HT1080 (cell line): ENCODE data around the gene IFI44L. TPM values are rescaled to one million over a fixed set of nuclear protein-coding genes. Genes with fewer than 3 reads are reported as not detected.

ENCODE experiments used
- DNase-seq: peaks from one replicate; pipeline ENCODE4 v3.0.0-alpha.2; 2015; ENCODE audit warnings: low read depth
- total RNA-seq: library from RNA; depleted of rRNA; stranded (reverse); fragments of >200 nt; shearing (Covaris generic); gene quantifications from 2 replicates; pipeline ENCODE4 v1.2.3, GENCODE V29; 2014

The IFI44L gene
- total RNA-seq, 1 experiment from 2014 or later, result not detected

GRCh38 chr1:78640462-78640861 is 20.2 kb downstream of the IFI44L start:
- no peak for DNase-seq

GRCh38 chr1:78641558-78641957 is 21.3 kb downstream of the IFI44L start:
- DNase-seq, result no peak

GRCh38 chr1:78645723-78646122 is 25.5 kb downstream of the IFI44L start:
- DNase-seq, result peak; percentile 46

GRCh38 chr1:78647238-78647637 is 27.0 kb downstream of the IFI44L start:
- DNase-seq, result no peak

GRCh38 chr1:78649628-78650027 is 29.4 kb downstream of the IFI44L start, which contains the start of gene IFI44:
TSS of gene IFI44 (plus strand) at chr1:78649831. CDS start at chr1:78650196, 365 bp downstream.
- peak; percentile 56 for DNase-seq

- no peak for DNase-seq
Measured at GRCh38 chr1:78650114-78650660, 29.9 kb downstream of the IFI44L start.

GRCh38 chr1:78651241-78651640 is 31.0 kb downstream of the IFI44L start:
- DNase-seq, result no peak

- DNase-seq, result no peak
Measured at GRCh38 chr1:78652019-78652560, 31.8 kb downstream of the IFI44L start.

- no peak for DNase-seq
Measured at GRCh38 chr1:78658901-78659300, 38.7 kb downstream of the IFI44L start.

GRCh38 chr1:78663923-78664322 is 43.7 kb downstream of the IFI44L start:
- no peak for DNase-seq

GRCh38 chr1:78664763-78665162 is 44.5 kb downstream of the IFI44L start:
- no peak for DNase-seq

GRCh38 chr1:78665809-78666208 is 45.6 kb downstream of the IFI44L start:
- DNase-seq, result no peak

GRCh38 chr1:78667939-78668338 is 47.7 kb downstream of the IFI44L start:
- DNase-seq, result no peak

GRCh38 chr1:78668427-78668826 is 48.2 kb downstream of the IFI44L start:
- no peak for DNase-seq

- no peak for DNase-seq
Measured at GRCh38 chr1:78672428-78672827, 52.2 kb downstream of the IFI44L start.

GRCh38 chr1:78673120-78673519 is 52.9 kb downstream of the IFI44L start:
- no peak for DNase-seq

GRCh38 chr1:78676347-78676982 is 56.2 kb downstream of the IFI44L start:
- no peak for DNase-seq

GRCh38 chr1:78676993-78677392 is 56.7 kb downstream of the IFI44L start:
- no peak for DNase-seq

- no peak for DNase-seq
Measured at GRCh38 chr1:78677788-78678187, 57.5 kb downstream of the IFI44L start.

- no peak for DNase-seq
Measured at GRCh38 chr1:78678324-78678723, 58.1 kb downstream of the IFI44L start.

- DNase-seq, result no peak
Measured at GRCh38 chr1:78681265-78681664, 61.0 kb downstream of the IFI44L start.

GRCh38 chr1:78682496-78682895 is 62.2 kb downstream of the IFI44L start:
- no peak for DNase-seq

- DNase-seq, result no peak
Measured at GRCh38 chr1:78683079-78683478, 62.8 kb downstream of the IFI44L start.
